GM12875 (cell line): ENCODE data around the gene ABCG4.

ENCODE experiments used
- H3K4me3 ChIP-seq: one replicate; pipeline ENCODE4 v1.5.1; 2011; ENCODE audit warnings: low read depth, low read length, control low read depth
- CTCF ChIP-seq: IDR thresholded peaks from 2 replicates; pipeline ENCODE4 v1.5.1; 2011; ENCODE audit warnings: low read depth, mild to moderate bottlenecking, control low read depth, inconsistent platforms, low read length, moderate library complexity, borderline replicate concordance; ENCODE audit not compliant: insufficient read depth

Gene ABCG4

GRCh38 chr11:119167933-119168332 lies 19.1 kb downstream of the ABCG4 start:
- no peak for TF ChIP-seq CTCF
- H3K4me3 ChIP-seq, result no peak overlapping the region

DNA sequence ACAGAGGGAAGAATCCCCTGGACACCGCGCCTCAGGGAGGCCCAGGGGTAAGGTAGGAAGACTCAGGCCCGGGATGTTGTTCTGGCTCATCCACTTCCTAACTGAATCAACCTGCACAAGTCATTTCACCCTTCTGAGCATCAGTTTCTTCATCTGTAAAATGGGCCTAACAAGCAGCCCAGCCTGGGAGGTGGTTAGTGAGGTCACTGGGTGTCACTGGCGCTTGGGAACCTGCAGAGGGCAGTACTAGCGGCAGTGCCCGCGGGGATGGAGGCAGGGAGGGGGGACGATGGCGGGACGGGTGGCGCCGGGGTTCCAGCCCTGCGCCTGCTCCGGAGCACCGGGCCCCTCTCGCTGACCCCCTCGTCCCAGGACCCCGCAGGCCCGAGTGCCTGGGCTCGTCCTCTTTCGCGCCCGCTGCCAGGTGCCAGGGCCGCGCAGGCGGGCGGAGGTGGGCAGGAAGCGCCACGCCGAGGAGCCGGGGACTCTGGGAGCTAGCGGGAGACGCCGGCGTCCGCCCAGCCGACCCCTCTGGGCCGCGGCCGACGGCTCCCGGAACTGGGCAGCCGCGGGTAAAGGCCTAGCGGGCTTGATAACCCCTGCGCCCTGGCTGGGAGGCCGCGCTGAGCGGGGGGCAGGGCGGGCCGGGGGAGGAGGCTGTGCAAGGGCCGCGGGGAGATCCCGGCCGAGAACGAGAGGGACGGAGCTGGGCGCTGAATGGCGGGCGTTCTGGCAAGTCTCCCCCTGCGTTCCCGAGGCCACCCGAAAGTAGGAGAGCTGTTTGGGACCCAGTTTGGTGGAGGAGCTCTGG lies 19.8 kb downstream of the ABCG4 start, which contains the start of gene NLRX1:
NLRX1 (plus strand) TSS at position 255 of the 811 bp plus-strand sequence. CDS start 2,679 bp downstream, outside the sequence.
- H3K4me3 ChIP-seq, result peak within 1 kb of the TSS; percentile 85
- peak; percentile 96 for TF ChIP-seq CTCF

DNA sequence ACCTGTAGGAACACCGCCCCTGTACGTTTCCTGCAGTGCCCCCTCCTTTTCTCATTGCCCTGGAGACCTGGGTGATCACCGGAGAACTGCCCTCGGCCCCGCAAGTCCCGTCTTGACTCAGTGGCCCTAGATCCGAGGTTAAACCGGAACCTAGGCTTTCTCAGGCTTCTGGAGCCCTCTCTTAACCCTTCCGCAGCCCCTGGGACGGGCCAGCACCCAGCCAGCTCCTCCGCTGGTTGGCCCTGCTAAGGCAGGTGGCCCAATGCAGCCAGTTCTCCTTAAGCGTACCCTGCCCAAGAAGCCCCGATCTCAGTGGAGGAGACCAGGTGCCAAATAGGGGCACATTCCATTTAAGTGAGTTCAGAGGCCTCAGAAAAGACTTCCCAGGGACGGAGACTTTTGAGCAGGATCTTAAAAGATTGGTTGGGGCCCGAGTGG lies 20.4 kb downstream of the ABCG4 start:
- H3K4me3 ChIP-seq, result peak overlapping the region; percentile 85
- no peak for TF ChIP-seq CTCF

GRCh38 chr11:119172513-119172912 lies 23.7 kb downstream of the ABCG4 start:
- TF ChIP-seq CTCF, result no peak
- no peak overlapping the region for H3K4me3 ChIP-seq

DNA sequence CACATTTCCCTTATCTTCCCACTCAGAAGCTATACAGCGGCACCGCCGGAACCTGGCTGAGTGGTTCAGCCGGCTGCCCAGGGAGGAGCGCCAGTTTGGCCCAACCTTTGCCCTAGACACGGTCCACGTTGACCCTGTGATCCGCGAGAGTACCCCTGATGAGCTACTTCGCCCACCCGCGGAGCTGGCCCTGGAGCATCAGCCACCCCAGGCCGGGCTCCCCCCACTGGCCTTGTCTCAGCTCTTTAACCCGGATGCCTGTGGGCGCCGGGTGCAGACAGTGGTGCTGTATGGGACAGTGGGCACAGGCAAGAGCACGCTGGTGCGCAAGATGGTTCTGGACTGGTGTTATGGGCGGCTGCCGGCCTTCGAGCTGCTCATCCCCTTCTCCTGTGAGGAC lies 24.6 kb downstream of the ABCG4 start:
- H3K4me3 ChIP-seq, result no peak overlapping the region
- no peak for TF ChIP-seq CTCF

GRCh38 chr11:119175493-119176077 lies 26.7 kb downstream of the ABCG4 start:
- TF ChIP-seq CTCF, result no peak
- H3K4me3 ChIP-seq, result no peak overlapping the region
